ENCODE measurements around the gene SLC41A2.

DNA sequence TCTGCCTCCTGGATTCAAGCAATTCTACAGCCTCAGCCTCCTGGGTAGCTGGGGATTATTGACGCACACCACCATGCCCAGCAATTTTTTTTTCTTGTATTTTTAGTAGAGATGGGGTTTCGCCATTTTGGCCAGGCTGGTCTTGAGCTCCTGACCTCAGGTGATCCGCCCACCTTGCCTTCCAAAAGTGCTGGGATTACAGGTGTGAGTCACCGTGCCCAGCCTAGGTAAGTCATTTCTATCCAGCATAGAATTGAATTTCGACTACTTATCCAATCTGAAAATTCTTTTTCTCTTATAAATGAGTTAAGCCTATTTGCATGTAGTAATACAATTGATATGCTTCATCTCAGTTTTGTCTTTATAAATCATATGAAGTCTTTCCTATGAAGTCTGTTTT, 15.2 kb upstream of the SLC41A2 start:
- TF ChIP-seq POLR2AphosphoS2 (conservative IDR thresholded peaks at IDR 0.05; ENCODE audit: low read length) (no peak), KDM1A (IDR thresholded peaks at IDR 0.05; ENCODE audit: low read depth) (no peak), RARB (CRISPR knock-in tag; IDR thresholded peaks at IDR 0.05) (no peak), PHF8 (IDR thresholded peaks at IDR 0.05; ENCODE audit: borderline replicate concordance, low read depth) (no peak), POLR2A (IDR thresholded peaks at IDR 0.05; ENCODE audit: low read length) (no peak), SREBF2 (IDR thresholded peaks at IDR 0.05) (no peak), CEBPB (IDR thresholded peaks at IDR 0.05) (no peak), EP300 (IDR thresholded peaks at IDR 0.05) (no peak)
- TF ChIP-seq, protein P1, sequence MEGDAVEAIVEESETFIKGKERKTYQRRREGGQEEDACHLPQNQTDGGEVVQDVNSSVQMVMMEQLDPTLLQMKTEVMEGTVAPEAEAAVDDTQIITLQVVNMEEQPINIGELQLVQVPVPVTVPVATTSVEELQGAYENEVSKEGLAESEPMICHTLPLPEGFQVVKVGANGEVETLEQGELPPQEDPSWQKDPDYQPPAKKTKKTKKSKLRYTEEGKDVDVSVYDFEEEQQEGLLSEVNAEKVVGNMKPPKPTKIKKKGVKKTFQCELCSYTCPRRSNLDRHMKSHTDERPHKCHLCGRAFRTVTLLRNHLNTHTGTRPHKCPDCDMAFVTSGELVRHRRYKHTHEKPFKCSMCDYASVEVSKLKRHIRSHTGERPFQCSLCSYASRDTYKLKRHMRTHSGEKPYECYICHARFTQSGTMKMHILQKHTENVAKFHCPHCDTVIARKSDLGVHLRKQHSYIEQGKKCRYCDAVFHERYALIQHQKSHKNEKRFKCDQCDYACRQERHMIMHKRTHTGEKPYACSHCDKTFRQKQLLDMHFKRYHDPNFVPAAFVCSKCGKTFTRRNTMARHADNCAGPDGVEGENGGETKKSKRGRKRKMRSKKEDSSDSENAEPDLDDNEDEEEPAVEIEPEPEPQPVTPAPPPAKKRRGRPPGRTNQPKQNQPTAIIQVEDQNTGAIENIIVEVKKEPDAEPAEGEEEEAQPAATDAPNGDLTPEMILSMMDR (IDR thresholded peaks at IDR 0.05) = no peak
- TF ChIP-seq, protein P2, sequence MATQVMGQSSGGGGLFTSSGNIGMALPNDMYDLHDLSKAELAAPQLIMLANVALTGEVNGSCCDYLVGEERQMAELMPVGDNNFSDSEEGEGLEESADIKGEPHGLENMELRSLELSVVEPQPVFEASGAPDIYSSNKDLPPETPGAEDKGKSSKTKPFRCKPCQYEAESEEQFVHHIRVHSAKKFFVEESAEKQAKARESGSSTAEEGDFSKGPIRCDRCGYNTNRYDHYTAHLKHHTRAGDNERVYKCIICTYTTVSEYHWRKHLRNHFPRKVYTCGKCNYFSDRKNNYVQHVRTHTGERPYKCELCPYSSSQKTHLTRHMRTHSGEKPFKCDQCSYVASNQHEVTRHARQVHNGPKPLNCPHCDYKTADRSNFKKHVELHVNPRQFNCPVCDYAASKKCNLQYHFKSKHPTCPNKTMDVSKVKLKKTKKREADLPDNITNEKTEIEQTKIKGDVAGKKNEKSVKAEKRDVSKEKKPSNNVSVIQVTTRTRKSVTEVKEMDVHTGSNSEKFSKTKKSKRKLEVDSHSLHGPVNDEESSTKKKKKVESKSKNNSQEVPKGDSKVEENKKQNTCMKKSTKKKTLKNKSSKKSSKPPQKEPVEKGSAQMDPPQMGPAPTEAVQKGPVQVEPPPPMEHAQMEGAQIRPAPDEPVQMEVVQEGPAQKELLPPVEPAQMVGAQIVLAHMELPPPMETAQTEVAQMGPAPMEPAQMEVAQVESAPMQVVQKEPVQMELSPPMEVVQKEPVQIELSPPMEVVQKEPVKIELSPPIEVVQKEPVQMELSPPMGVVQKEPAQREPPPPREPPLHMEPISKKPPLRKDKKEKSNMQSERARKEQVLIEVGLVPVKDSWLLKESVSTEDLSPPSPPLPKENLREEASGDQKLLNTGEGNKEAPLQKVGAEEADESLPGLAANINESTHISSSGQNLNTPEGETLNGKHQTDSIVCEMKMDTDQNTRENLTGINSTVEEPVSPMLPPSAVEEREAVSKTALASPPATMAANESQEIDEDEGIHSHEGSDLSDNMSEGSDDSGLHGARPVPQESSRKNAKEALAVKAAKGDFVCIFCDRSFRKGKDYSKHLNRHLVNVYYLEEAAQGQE (IDR thresholded peaks at IDR 0.05) = no peak
- TF ChIP-seq, protein P3, sequence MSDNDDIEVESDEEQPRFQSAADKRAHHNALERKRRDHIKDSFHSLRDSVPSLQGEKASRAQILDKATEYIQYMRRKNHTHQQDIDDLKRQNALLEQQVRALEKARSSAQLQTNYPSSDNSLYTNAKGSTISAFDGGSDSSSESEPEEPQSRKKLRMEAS (IDR thresholded peaks at IDR 0.05) = no peak
